ENCODE measurements around the gene PCDHA13. TPM values are rescaled to one million over a fixed set of nuclear protein-coding genes. Genes with fewer than 3 reads are reported as not detected.

The PCDHA13 gene
- total RNA-seq, 1 experiment from 2014 or later: 1.0 TPM

GRCh38 chr5:140857177-140857986 is 24.5 kb upstream of the PCDHA13 start:
- Histone ChIP-seq H4K91ac (ENCODE audit: insufficient read length, low read depth, low read length) (no peak overlapping the region), H3K79me2 (ENCODE audit: insufficient read depth, low read length) (no peaks in the 10 kb centered on the region), H3K23me2 (ENCODE audit: insufficient read length, low read depth, low read length, poor library complexity, severe bottlenecking) (no peaks in the 10 kb centered on the region), H3K4ac (ENCODE audit: low read depth, low read length) (no peak overlapping the region), H2AFZ (ENCODE audit: low read length) (no peak overlapping the region), H2BK5ac (ENCODE audit: insufficient read length, low read length) (no peak overlapping the region), H3K9ac (ENCODE audit: extremely low read depth, insufficient read length, low read length) (no peak overlapping the region), H3K14ac (ENCODE audit: insufficient read depth, low read length) (no peak overlapping the region), H3K27ac (ENCODE audit: insufficient read length, low read depth, low read length) (no peak overlapping the region), H3K4me1 (ENCODE audit: insufficient read depth, low read length) (no peaks in the 10 kb centered on the region), H2AK5ac (ENCODE audit: insufficient read length, low read length) (no peak overlapping the region), H2BK120ac (ENCODE audit: low read depth, low read length, poor library complexity, severe bottlenecking) (no peak overlapping the region), H2BK15ac (ENCODE audit: low read depth, low read length) (no peak overlapping the region), H4K8ac (replicated peaks; ENCODE audit: insufficient read length, low read depth, low read length) (no peak overlapping the region), H2BK20ac (ENCODE audit: low read depth, low read length, poor library complexity, severe bottlenecking) (no peak overlapping the region), H3K9me3 (ENCODE audit: control insufficient read depth, low read depth, low read length) (peaks cover 9% of the 10 kb centered on the region), H3K18ac (ENCODE audit: insufficient read length, low read depth, low read length) (no peak overlapping the region), H2BK12ac (ENCODE audit: insufficient read length, low read depth, low read length) (no peak overlapping the region), H3K79me1 (ENCODE audit: insufficient read depth, low read depth, low read length, poor library complexity, severe bottlenecking) (no peaks in the 10 kb centered on the region), H4K20me1 (ENCODE audit: control insufficient read depth, insufficient read depth, insufficient read length) (no peaks in the 10 kb centered on the region), H3K56ac (ENCODE audit: insufficient read length, low read depth, low read length) (no peak overlapping the region), H3K27me3 (ENCODE audit: insufficient read depth, low read length) (no peaks in the 10 kb centered on the region), H3K4me2 (ENCODE audit: insufficient read depth, insufficient read length, low read length) (no peak overlapping the region), H4K5ac (ENCODE audit: insufficient read length, low read depth, low read length) (no peak overlapping the region), H3K23ac (ENCODE audit: insufficient read length, low read depth, low read length) (no peak overlapping the region), H3T11ph (ENCODE audit: low read length) (no peak overlapping the region)
- peaks cover 32 to 50% (median 33%) of the 10 kb centered on the region in 3 experiments for H3K36me3 Mint-ChIP-seq (ENCODE audit: insufficient read depth in 1 of 3, low read depth in 3 of 3)
- H3K4me3 Mint-ChIP-seq: no peak overlapping the region
- TF ChIP-seq, protein P1, sequence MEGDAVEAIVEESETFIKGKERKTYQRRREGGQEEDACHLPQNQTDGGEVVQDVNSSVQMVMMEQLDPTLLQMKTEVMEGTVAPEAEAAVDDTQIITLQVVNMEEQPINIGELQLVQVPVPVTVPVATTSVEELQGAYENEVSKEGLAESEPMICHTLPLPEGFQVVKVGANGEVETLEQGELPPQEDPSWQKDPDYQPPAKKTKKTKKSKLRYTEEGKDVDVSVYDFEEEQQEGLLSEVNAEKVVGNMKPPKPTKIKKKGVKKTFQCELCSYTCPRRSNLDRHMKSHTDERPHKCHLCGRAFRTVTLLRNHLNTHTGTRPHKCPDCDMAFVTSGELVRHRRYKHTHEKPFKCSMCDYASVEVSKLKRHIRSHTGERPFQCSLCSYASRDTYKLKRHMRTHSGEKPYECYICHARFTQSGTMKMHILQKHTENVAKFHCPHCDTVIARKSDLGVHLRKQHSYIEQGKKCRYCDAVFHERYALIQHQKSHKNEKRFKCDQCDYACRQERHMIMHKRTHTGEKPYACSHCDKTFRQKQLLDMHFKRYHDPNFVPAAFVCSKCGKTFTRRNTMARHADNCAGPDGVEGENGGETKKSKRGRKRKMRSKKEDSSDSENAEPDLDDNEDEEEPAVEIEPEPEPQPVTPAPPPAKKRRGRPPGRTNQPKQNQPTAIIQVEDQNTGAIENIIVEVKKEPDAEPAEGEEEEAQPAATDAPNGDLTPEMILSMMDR (conservative IDR thresholded peaks at IDR 0.05): no peak
- no peaks in the 10 kb centered on the region for H3K27me3 Mint-ChIP-seq (ENCODE audit: low read depth)
- peaks cover 32 to 43% of the 10 kb centered on the region in 2 experiments for H3K9me3 Mint-ChIP-seq
- H3K27ac Mint-ChIP-seq: no peak overlapping the region
- WGBS (ENCODE audit: extremely low coverage, insufficient read length, low lambda C conversion rate): no CpG with 5 or more reads among the region's 94 CpGs
- peak; percentile 36 for DNase-seq
- H3K4me1 Mint-ChIP-seq: peaks cover 6 to 13% of the 10 kb centered on the region in 2 experiments; a peak in 3 of 4 replicates
